B cell (primary cell): ENCODE data around the gene LNX1.

Source experiments
- EZH2 ChIP-seq: IDR thresholded peaks from 2 replicates; pipeline ENCODE4 v1.6.1; 2012; ENCODE audit warnings: borderline replicate concordance, low read depth, mild to moderate bottlenecking, moderate library complexity, low read length; ENCODE audit not compliant: insufficient read depth, poor library complexity, severe bottlenecking
- TF ChIP-seq, protein P1 (sequence below): fragments of 200-600 bp; IDR thresholded peaks from one replicate; pipeline ENCODE4 v1.8.0; 2022; ENCODE audit warnings: antibody characterized with exemption, mild to moderate bottlenecking

DNA sequence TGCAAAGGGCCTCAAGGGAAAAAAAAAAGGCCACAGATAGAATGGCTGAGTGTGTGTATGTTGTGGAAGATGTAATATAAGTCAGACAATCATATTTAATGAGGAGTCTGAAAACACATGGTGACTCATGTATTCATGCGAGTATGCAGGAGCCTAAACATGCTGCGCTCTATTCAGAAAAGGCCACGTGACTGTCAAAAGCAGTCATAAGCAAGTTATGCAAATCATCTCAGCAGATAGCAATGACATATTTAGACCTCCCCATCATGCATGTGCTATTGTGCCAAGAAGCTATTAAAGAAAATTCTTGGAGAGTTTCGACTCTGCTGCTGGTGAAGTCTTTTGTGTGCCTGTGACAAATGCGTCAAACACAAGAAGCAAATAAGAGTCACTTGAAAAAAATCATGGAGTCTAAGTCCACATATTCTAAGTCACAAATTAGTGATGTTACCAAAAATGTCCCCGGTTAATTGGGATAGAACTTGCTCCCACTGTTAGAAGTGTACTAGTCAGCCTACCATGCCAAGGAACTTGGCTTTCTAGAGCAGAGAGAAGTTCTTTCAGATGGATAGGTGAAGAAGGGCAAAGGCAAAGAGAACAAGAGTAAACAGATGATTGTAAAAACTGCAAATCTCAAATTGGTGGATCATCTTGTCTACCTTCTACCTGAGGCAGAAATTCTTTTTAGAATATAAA lies 5.0 kb downstream of the LNX1 start:
- TF ChIP-seq, protein P1, sequence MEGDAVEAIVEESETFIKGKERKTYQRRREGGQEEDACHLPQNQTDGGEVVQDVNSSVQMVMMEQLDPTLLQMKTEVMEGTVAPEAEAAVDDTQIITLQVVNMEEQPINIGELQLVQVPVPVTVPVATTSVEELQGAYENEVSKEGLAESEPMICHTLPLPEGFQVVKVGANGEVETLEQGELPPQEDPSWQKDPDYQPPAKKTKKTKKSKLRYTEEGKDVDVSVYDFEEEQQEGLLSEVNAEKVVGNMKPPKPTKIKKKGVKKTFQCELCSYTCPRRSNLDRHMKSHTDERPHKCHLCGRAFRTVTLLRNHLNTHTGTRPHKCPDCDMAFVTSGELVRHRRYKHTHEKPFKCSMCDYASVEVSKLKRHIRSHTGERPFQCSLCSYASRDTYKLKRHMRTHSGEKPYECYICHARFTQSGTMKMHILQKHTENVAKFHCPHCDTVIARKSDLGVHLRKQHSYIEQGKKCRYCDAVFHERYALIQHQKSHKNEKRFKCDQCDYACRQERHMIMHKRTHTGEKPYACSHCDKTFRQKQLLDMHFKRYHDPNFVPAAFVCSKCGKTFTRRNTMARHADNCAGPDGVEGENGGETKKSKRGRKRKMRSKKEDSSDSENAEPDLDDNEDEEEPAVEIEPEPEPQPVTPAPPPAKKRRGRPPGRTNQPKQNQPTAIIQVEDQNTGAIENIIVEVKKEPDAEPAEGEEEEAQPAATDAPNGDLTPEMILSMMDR = no peak
- no peak for TF ChIP-seq EZH2
